Measurements from ENCODE around the gene SLC25A33.

- no peak for TF ChIP-seq POLR2A (IDR thresholded peaks at IDR 0.05; ENCODE audit: low read depth, low read length)
- no peak for TF ChIP-seq POLR2AphosphoS5 (IDR thresholded peaks at IDR 0.05; ENCODE audit: low read depth, low read length)
- no peak for TF ChIP-seq TAF1 (IDR thresholded peaks at IDR 0.05; ENCODE audit: borderline replicate concordance, low read depth, low read length)
Measured at GRCh38 chr1:9609998-9610397, 70.7 kb downstream of the SLC25A33 start.
